ENCODE measurements around the gene ZNF783. TPM values are rescaled to one million over a fixed set of nuclear protein-coding genes. Genes with fewer than 3 reads are reported as not detected.

Gene ZNF783
- total RNA-seq, 1 donor: 13.4 TPM

- Histone ChIP-seq H3K36me3 (ENCODE audit: insufficient read depth, low read length) (no peaks in the 10 kb centered on the region), H3K79me2 (ENCODE audit: insufficient read depth, low read length) (no peaks in the 10 kb centered on the region), H3K27ac (ENCODE audit: low read depth, low read length) (no peak overlapping the region), H3K4me3 (ENCODE audit: insufficient read depth, low read length) (no peak overlapping the region), H3K9me3 (ENCODE audit: low read depth, low read length) (no peaks in the 10 kb centered on the region), H3K4me1 (ENCODE audit: insufficient read depth, low read length) (no peaks in the 10 kb centered on the region), H2AFZ (ENCODE audit: low read length) (no peak overlapping the region), H3K4me2 (ENCODE audit: insufficient read depth, low read length) (no peak overlapping the region), H4K20me1 (ENCODE audit: insufficient read depth, low read length) (no peaks in the 10 kb centered on the region), H3K27me3 (ENCODE audit: insufficient read depth, low read length) (no peaks in the 10 kb centered on the region)
- TF ChIP-seq CTCF (IDR thresholded peaks at IDR 0.05; ENCODE audit: extremely low read depth, low read depth, low read length): no peak
- DNase-seq (ENCODE audit: insufficient read length, low spot score, missing footprints): no peak
Observed at GRCh38 chr7:149333321-149333717, 71.3 kb downstream of the ZNF783 start.

- no peaks in the 10 kb centered on the region for H3K9me3 ChIP-seq (ENCODE audit: low read depth, low read length)
- no peaks in the 10 kb centered on the region for H3K4me1 ChIP-seq (ENCODE audit: insufficient read depth, low read length)
- H3K36me3 ChIP-seq (ENCODE audit: insufficient read depth, low read length): no peaks in the 10 kb centered on the region
- no peaks in the 10 kb centered on the region for H3K79me2 ChIP-seq (ENCODE audit: insufficient read depth, low read length)
- H3K4me2 ChIP-seq (ENCODE audit: insufficient read depth, low read length): no peak overlapping the region
- no peak overlapping the region for H2AFZ ChIP-seq (ENCODE audit: low read length)
- no peaks in the 10 kb centered on the region for H3K27me3 ChIP-seq (ENCODE audit: insufficient read depth, low read length)
- H3K4me3 ChIP-seq (ENCODE audit: insufficient read depth, low read length): no peak overlapping the region
- DNase-seq (ENCODE audit: insufficient read length, low spot score, missing footprints): no peak
- H3K27ac ChIP-seq (ENCODE audit: low read depth, low read length): no peak overlapping the region
- no peak for TF ChIP-seq CTCF (IDR thresholded peaks at IDR 0.05; ENCODE audit: extremely low read depth, low read depth, low read length)
- no peaks in the 10 kb centered on the region for H4K20me1 ChIP-seq (ENCODE audit: insufficient read depth, low read length)
Observed at GRCh38 chr7:149334219-149334618, 72.2 kb downstream of the ZNF783 start.

Small RNAs within 50 kb of the gene (small RNA-seq; reads per million reads assigned to genes)
- gene AC004941.2: not detected

Other genes with a start within 250 kb of the ZNF783 start
- 216 and 220 TPM in 2 replicates for gene PDIA4, start 233.7 kb upstream of the ZNF783 start, total RNA-seq
- 6.5 and 7.7 TPM in 2 replicates for gene ZNF786, start 171.5 kb upstream of the ZNF783 start, total RNA-seq
- 4.3 and 4.7 TPM in 2 replicates for gene ZNF425, start 135.9 kb upstream of the ZNF783 start, total RNA-seq
- 15.9 and 17.7 TPM in 2 replicates for gene ZNF398, start 114.7 kb upstream of the ZNF783 start, total RNA-seq
- 28.6 and 30.6 TPM in 2 replicates for gene ZNF282, start 66.7 kb upstream of the ZNF783 start, total RNA-seq
- gene ZNF212, start 22.5 kb upstream of the ZNF783 start, total RNA-seq: 8.5 and 9.0 TPM in 2 replicates
- gene ZNF777, start 198.9 kb downstream of the ZNF783 start, total RNA-seq: 7.6 and 8.0 TPM in 2 replicates
- 22.1 and 23.6 TPM in 2 replicates for gene ZNF746, start 235.6 kb downstream of the ZNF783 start, total RNA-seq

All from osteoblast (primary cell).